H9 (cell line): ENCODE measurements around the gene PAQR7. TPM values are rescaled to one million over a fixed set of nuclear protein-coding genes. Genes with fewer than 3 reads are reported as not detected.

Experiments used
- DNase-seq: peaks from one replicate; pipeline ENCODE4 v3.0.0-alpha.2; 2017
- H2AFZ ChIP-seq: one replicate; pipeline ENCODE4 v1.6.1; 2013; ENCODE audit warnings: mild to moderate bottlenecking, low read length, control low read depth, moderate library complexity
- H2AK5ac ChIP-seq: 2 replicates; pipeline ENCODE4 v1.6.1; 2013; ENCODE audit warnings: low read length, control low read depth, mixed read lengths; ENCODE audit not compliant: insufficient read length
- H2BK120ac ChIP-seq: one replicate; pipeline ENCODE4 v1.6.1; 2013; ENCODE audit warnings: low read depth, mild to moderate bottlenecking, low read length, control low read depth, inconsistent platforms; ENCODE audit not compliant: poor library complexity, severe bottlenecking
- H2BK12ac ChIP-seq: 2 replicates; pipeline ENCODE4 v1.6.1; 2013; ENCODE audit warnings: low read length, control low read depth, mixed read lengths, low read depth; ENCODE audit not compliant: insufficient read length
- H2BK15ac ChIP-seq: 2 replicates; pipeline ENCODE4 v1.6.1; 2013; ENCODE audit warnings: low read depth, low read length, control low read depth
- H2BK20ac ChIP-seq: one replicate; pipeline ENCODE4 v1.6.1; 2013; ENCODE audit warnings: low read depth, mild to moderate bottlenecking, low read length, control low read depth, inconsistent platforms; ENCODE audit not compliant: poor library complexity, severe bottlenecking
- H2BK5ac ChIP-seq: 2 replicates; pipeline ENCODE4 v1.6.1; 2013; ENCODE audit warnings: low read length, control low read depth, mixed read lengths; ENCODE audit not compliant: insufficient read length
- H3K14ac ChIP-seq: 2 replicates; pipeline ENCODE4 v1.6.1; 2013; ENCODE audit warnings: low read length, control low read depth; ENCODE audit not compliant: insufficient read depth
- H3K18ac ChIP-seq: 2 replicates; pipeline ENCODE4 v1.6.1; 2013; ENCODE audit warnings: low read depth, mild to moderate bottlenecking, mixed read lengths, low read length, control low read depth; ENCODE audit not compliant: insufficient read length
- H3K23ac ChIP-seq: 2 replicates; pipeline ENCODE4 v1.6.1; 2013; ENCODE audit warnings: low read length, control low read depth, mixed read lengths, low read depth; ENCODE audit not compliant: insufficient read length
- H3K23me2 ChIP-seq: 2 replicates; pipeline ENCODE4 v1.6.1; 2013; ENCODE audit warnings: low read depth, mild to moderate bottlenecking, mixed read lengths, low read length, control low read depth; ENCODE audit not compliant: insufficient read length, poor library complexity, severe bottlenecking
- H3K27ac ChIP-seq: 2 replicates; pipeline ENCODE4 v1.5.1; 2013; ENCODE audit warnings: low read length, control low read depth, mixed read lengths, low read depth; ENCODE audit not compliant: insufficient read length
- H3K27me3 ChIP-seq: 2 replicates; pipeline ENCODE4 v1.6.1; 2013; ENCODE audit warnings: low read length, control low read depth, inconsistent platforms; ENCODE audit not compliant: insufficient read depth
- H3K4ac ChIP-seq: 2 replicates; pipeline ENCODE4 v1.6.1; 2013; ENCODE audit warnings: low read depth, mild to moderate bottlenecking, control low read depth, inconsistent platforms, low read length, moderate library complexity
- H3K4me1 ChIP-seq: 2 replicates; pipeline ENCODE4 v1.6.1; 2013; ENCODE audit warnings: low read length, control low read depth, inconsistent platforms; ENCODE audit not compliant: insufficient read depth
- H3K4me2 ChIP-seq: 2 replicates; pipeline ENCODE4 v1.6.1; 2013; ENCODE audit warnings: low read length, control low read depth, mixed read lengths; ENCODE audit not compliant: insufficient read length, insufficient read depth
- H3K56ac ChIP-seq: 2 replicates; pipeline ENCODE4 v1.6.1; 2013; ENCODE audit warnings: low read depth, mild to moderate bottlenecking, mixed read lengths, low read length, control low read depth; ENCODE audit not compliant: insufficient read length
- H3K79me1 ChIP-seq: 2 replicates; pipeline ENCODE4 v1.6.1; 2013; ENCODE audit warnings: low read depth, mild to moderate bottlenecking, moderate library complexity, low read length, control low read depth, inconsistent platforms; ENCODE audit not compliant: insufficient read depth, poor library complexity, severe bottlenecking
- H3K79me2 ChIP-seq: 2 replicates; pipeline ENCODE4 v1.6.1; 2013; ENCODE audit warnings: low read length, control low read depth, inconsistent platforms; ENCODE audit not compliant: insufficient read depth
- H3K9ac ChIP-seq: 2 replicates; pipeline ENCODE4 v1.6.1; 2013; ENCODE audit warnings: low read length, control low read depth, mixed read lengths; ENCODE audit not compliant: insufficient read length; ENCODE audit errors: extremely low read depth
- H3K9me3 ChIP-seq: one replicate; pipeline ENCODE4 v1.6.1; 2013; ENCODE audit warnings: low read depth, low read length, inconsistent platforms; ENCODE audit not compliant: control insufficient read depth
- H3T11ph ChIP-seq: one replicate; pipeline ENCODE4 v1.6.1; 2013; ENCODE audit warnings: mild to moderate bottlenecking, low read length, control low read depth, inconsistent platforms
- H4K20me1 ChIP-seq: one replicate; pipeline ENCODE4 v1.6.1; 2013; ENCODE audit not compliant: control insufficient read depth, insufficient read length, insufficient read depth
- H4K5ac ChIP-seq: 2 replicates; pipeline ENCODE4 v1.6.1; 2013; ENCODE audit warnings: low read depth, mild to moderate bottlenecking, mixed read lengths, low read length, control low read depth; ENCODE audit not compliant: insufficient read length
- H4K8ac ChIP-seq: replicated peaks from 2 replicates; pipeline ENCODE4 v1.6.1; 2013; ENCODE audit warnings: low read length, control low read depth, mixed read lengths, low read depth; ENCODE audit not compliant: insufficient read length
- H4K91ac ChIP-seq: 2 replicates; pipeline ENCODE4 v1.6.1; 2013; ENCODE audit warnings: low read depth, mild to moderate bottlenecking, moderate library complexity, mixed read lengths, low read length, control low read depth; ENCODE audit not compliant: insufficient read length
- H3K27ac Mint-ChIP-seq, 3 experiments: 2 replicates in 2 of 3; 3 replicates in 1 of 3; pipeline ENCODE4 v1.8.0; 2020 to 2021; ENCODE audit warnings: mixed read lengths in 3 of 3, mild to moderate bottlenecking in 1 of 3, moderate library complexity in 1 of 3
- H3K27me3 Mint-ChIP-seq: 2 replicates; pipeline ENCODE4 v1.8.0; 2021; ENCODE audit warnings: low read depth, mild to moderate bottlenecking, moderate library complexity, mixed read lengths
- H3K36me3 Mint-ChIP-seq, 3 experiments: 2 replicates in 2 of 3; 3 replicates in 1 of 3; pipeline ENCODE4 v1.8.0; 2020 to 2021; ENCODE audit warnings: low read depth in 3 of 3, mixed read lengths in 3 of 3; ENCODE audit not compliant: insufficient read depth in 1 of 3
- H3K4me1 Mint-ChIP-seq, 2 experiments: 2 replicates each; pipeline ENCODE4 v1.8.0; 2020; ENCODE audit warnings: mixed read lengths in 2 of 2
- H3K4me3 Mint-ChIP-seq, 2 experiments: 2 replicates in 1 of 2; 3 replicates in 1 of 2; pipeline ENCODE4 v1.8.0; 2020 to 2021; ENCODE audit warnings: mild to moderate bottlenecking in 2 of 2, mixed read lengths in 2 of 2, moderate library complexity in 1 of 2
- H3K9me3 Mint-ChIP-seq, 2 experiments: 2 replicates in 1 of 2; 3 replicates in 1 of 2; pipeline ENCODE4 v1.8.0; 2020; ENCODE audit warnings: mild to moderate bottlenecking in 2 of 2, mixed read lengths in 2 of 2, moderate library complexity in 1 of 2
- CTCF ChIP-seq: fragments of 200-600 bp; sonication (generic); conservative IDR thresholded peaks from 3 replicates; pipeline ENCODE4 v1.8.0; 2021; ENCODE audit warnings: antibody characterized with exemption, mild to moderate bottlenecking
- WGBS: extraction: QIAGEN DNeasy Blood & Tissue Kit; methylation state at CpG from one replicate; pipeline ENCODE4 v1.1.7; 2013; ENCODE audit warnings: missing lambda C conversion rate, low lambda C conversion rate, mixed read lengths; ENCODE audit not compliant: insufficient read length; ENCODE audit errors: extremely low coverage; 5-methylcytosine and 5-hydroxymethylcytosine counted together
- total RNA-seq: library from RNA; stranded (reverse); gene quantifications from 2 replicates; pipeline ENCODE4 v1.2.1, GENCODE V29; 2021

Gene PAQR7
- total RNA-seq, 1 experiment from 2014 or later: 6.3 TPM

- Histone ChIP-seq H3K27me3 (no peaks in the 10 kb centered on the region), H3K4me2 (no peak overlapping the region), H4K8ac (no peak overlapping the region), H2BK5ac (no peak overlapping the region), H4K5ac (no peak overlapping the region), H3K9me3 (no peaks in the 10 kb centered on the region), H3K14ac (no peak overlapping the region), H4K91ac (no peak overlapping the region), H3K27ac (no peak overlapping the region), H2BK15ac (no peak overlapping the region), H2AK5ac (no peak overlapping the region), H2AFZ (no peak overlapping the region), H4K20me1 (no peaks in the 10 kb centered on the region), H2BK120ac (no peak overlapping the region), H3K23me2 (no peaks in the 10 kb centered on the region), H3K9ac (no peak overlapping the region), H2BK12ac (no peak overlapping the region), H3K4me1 (no peaks in the 10 kb centered on the region), H3K79me1 (peaks cover 3% of the 10 kb centered on the region), H3K23ac (no peak overlapping the region), H2BK20ac (no peak overlapping the region), H3K4ac (no peak overlapping the region), H3K18ac (no peak overlapping the region), H3K56ac (no peak overlapping the region), H3K79me2 (peaks cover 2% of the 10 kb centered on the region; the same call in 1 of the 2 replicates), H3T11ph (no peak overlapping the region)
- no peak overlapping the region for H3K4me3 Mint-ChIP-seq
- no peak overlapping the region for H3K27ac Mint-ChIP-seq
- H3K27me3 Mint-ChIP-seq: no peaks in the 10 kb centered on the region
- H3K9me3 Mint-ChIP-seq: no peaks in the 10 kb centered on the region
- WGBS: no CpG with 5 or more reads among the region's 3 CpGs
- no peak for DNase-seq
- TF ChIP-seq CTCF: no peak
- H3K4me1 Mint-ChIP-seq: 0 out of 4 replicates have a peak, but pooled peaks cover 3% of the 10 kb centered on the region in 2 experiments
- peaks cover 23 to 46% (median 45%) of the 10 kb centered on the region in 3 experiments; a peak in 6 of 7 replicates for H3K36me3 Mint-ChIP-seq
Observed at GRCh38 chr1:25836695-25837094, 38.8 kb downstream of the PAQR7 start.
